ENCODE data around the gene SCAANT1. TPM values are rescaled to one million over a fixed set of nuclear protein-coding genes. Genes with fewer than 3 reads are reported as not detected.

Gene SCAANT1
- total RNA-seq, 2 experiments from 2014 or later: not detected

GRCh38 chr3:63895422-63896189 is 16.6 kb downstream of the SCAANT1 start:
- no TSS peak for BruUV-seq (replicated peaks)
- Histone ChIP-seq H3K36me3 (ENCODE audit: insufficient read depth, low read length) (peaks cover 39% of the 10 kb centered on the region), H3K4me3 (ENCODE audit: low read depth, low read length, poor library complexity, severe bottlenecking) (no peak overlapping the region), H3K9me3 (ENCODE audit: low read length) (no peaks in the 10 kb centered on the region), H3K79me2 (ENCODE audit: insufficient read depth, low read depth, low read length) (peaks cover 17% of the 10 kb centered on the region; the same call in 1 of the 2 replicates), H3K27ac (ENCODE audit: low read depth, low read length, poor library complexity, severe bottlenecking) (no peak overlapping the region), H2AFZ (ENCODE audit: low read length) (no peak overlapping the region), H3K9me2 (ENCODE audit: insufficient read depth, low read length) (no peaks in the 10 kb centered on the region), H4K20me1 (ENCODE audit: insufficient read depth, low read length) (peaks cover 18% of the 10 kb centered on the region; the same call in 1 of the 2 replicates), H3K4me1 (ENCODE audit: insufficient read depth, low read length, poor library complexity, severe bottlenecking) (peaks cover 13% of the 10 kb centered on the region), H3K4me2 (ENCODE audit: low read length) (no peak overlapping the region)
- no peak for DNase-seq (ENCODE audit: low spot score)
- TF ChIP-seq EZH2phosphoT487 (IDR thresholded peaks at IDR 0.05; ENCODE audit: borderline replicate concordance, low read depth, low read length) (no peak), CTCF (conservative IDR thresholded peaks at IDR 0.05; ENCODE audit: low read length) (no peak)
- intact Hi-C loops (cut with micrococcal nuclease; ENCODE audit: unreplicated experiment): no loop called here
- CTCF ChIA-PET (ENCODE audit: unreplicated experiment): no interaction called here
- POLR2A ChIA-PET: interaction anchor here (0.6 to 5.7 kb wide), 4 partner anchors 12 to 136 kb away, joined by 3 to 17 read pairs (median 3); no protein-coding TSS in a partner anchor

GRCh38 chr3:63892773-63893352 is 19.3 kb downstream of the SCAANT1 start:
- ChIA-PET CTCF (ENCODE audit: unreplicated experiment) (no interaction called here), POLR2A (interaction anchor here (1.4 to 5.7 kb wide), 2 partner anchors 8 to 9 kb away, joined by 3 to 17 read pairs; no protein-coding TSS in a partner anchor)
- peaks cover 12% of the 10 kb centered on the region for H3K36me3 ChIP-seq (ENCODE audit: insufficient read depth, low read length)
- peaks cover 40% of the 10 kb centered on the region; the same call in 1 of the 2 replicates for H3K79me2 ChIP-seq (ENCODE audit: insufficient read depth, low read depth, low read length)
- no peak for TF ChIP-seq EZH2phosphoT487 (IDR thresholded peaks at IDR 0.05; ENCODE audit: borderline replicate concordance, low read depth, low read length)
- no peak for TF ChIP-seq CTCF (conservative IDR thresholded peaks at IDR 0.05; ENCODE audit: low read length)
- DNase-seq (ENCODE audit: low spot score): no peak
- H3K4me1 ChIP-seq (ENCODE audit: insufficient read depth, low read length, poor library complexity, severe bottlenecking): peaks cover 13% of the 10 kb centered on the region
- H3K4me2 ChIP-seq (ENCODE audit: low read length): no peak overlapping the region
- H3K4me3 ChIP-seq (ENCODE audit: low read depth, low read length, poor library complexity, severe bottlenecking): no peak overlapping the region
- H3K9me2 ChIP-seq (ENCODE audit: insufficient read depth, low read length): no peaks in the 10 kb centered on the region
- no peak overlapping the region for H3K27ac ChIP-seq (ENCODE audit: low read depth, low read length, poor library complexity, severe bottlenecking)
- no TSS peak for BruUV-seq (replicated peaks)
- peaks cover 24% of the 10 kb centered on the region; the same call in 1 of the 2 replicates for H4K20me1 ChIP-seq (ENCODE audit: insufficient read depth, low read length)
- H3K9me3 ChIP-seq (ENCODE audit: low read length): no peaks in the 10 kb centered on the region
- intact Hi-C loops (cut with micrococcal nuclease; ENCODE audit: unreplicated experiment): no loop called here
- no peak overlapping the region for H2AFZ ChIP-seq (ENCODE audit: low read length)

Data from OCI-LY7 (cell line).